Esophagus muscularis mucosa (tissue), 4 donors: ENCODE measurements around the gene THAP12. TPM values are rescaled to one million over a fixed set of nuclear protein-coding genes. Genes with fewer than 3 reads are reported as not detected.

ENCODE experiments used
- DNase-seq: peaks from one replicate; pipeline ENCODE4 v3.0.0-alpha.2; 2017; ENCODE audit errors: extremely low spot score
- H3K27ac ChIP-seq, 4 donors: fragments of 200-600 bp; sonication (generic); replicated peaks in 1 of 4; 1 replicate in 3 of 4; 2 replicates in 1 of 4; pipeline ENCODE4 v1.5.1; 2016 to 2019; ENCODE audit warnings: mild to moderate bottlenecking in 1 of 4
- H3K27me3 ChIP-seq, 4 donors: fragments of 200-600 bp; sonication (generic); one replicate each; pipeline versions ENCODE4 v1.5.1 to v1.6.0; 2016 to 2019
- H3K36me3 ChIP-seq, 4 donors: fragments of 200-600 bp; sonication (generic); one replicate each; pipeline ENCODE4 v1.5.1; 2016 to 2019
- H3K4me1 ChIP-seq, 4 donors: fragments of 200-600 bp; sonication (generic); one replicate each; pipeline ENCODE4 v1.5.1; 2016 to 2019
- H3K4me3 ChIP-seq, 4 donors: fragments of 200-600 bp; sonication (generic); 1 replicate in 2 of 4; 2 replicates in 2 of 4; pipeline ENCODE4 v1.5.1; 2016 to 2019; ENCODE audit warnings: mild to moderate bottlenecking in 4 of 4, moderate library complexity in 1 of 4
- H3K9me3 ChIP-seq, 4 donors: fragments of 200-600 bp; sonication (generic); 1 replicate in 3 of 4; 2 replicates in 1 of 4; pipeline ENCODE4 v1.5.1; 2016 to 2019
- CTCF ChIP-seq, 3 experiments: fragments of 200-600 bp in 2 of 3; fragments of 450-650 bp in 1 of 3; sonication (generic) in 2 of 3; IDR thresholded peaks; one replicate each; pipeline ENCODE4 v1.5.1; 2017 to 2019; ENCODE audit warnings: antibody characterized with exemption in 3 of 3, mild to moderate bottlenecking in 2 of 3, moderate library complexity in 1 of 3
- EP300 ChIP-seq: sonication (generic); formaldehyde crosslinking; IDR thresholded peaks from one replicate; pipeline ENCODE4 v1.6.1; 2017; ENCODE audit warnings: antibody characterized with exemption
- POLR2A ChIP-seq: fragments of 450-650 bp; IDR thresholded peaks from one replicate; pipeline ENCODE4 v1.6.1; 2017; ENCODE audit warnings: antibody characterized with exemption, moderate library complexity, mild to moderate bottlenecking, low read depth
- POLR2AphosphoS5 ChIP-seq, 2 donors: sonication (generic); formaldehyde crosslinking; IDR thresholded peaks; one replicate each; pipeline ENCODE4 v1.6.1; 2017; ENCODE audit warnings: antibody characterized with exemption in 2 of 2
- whole genome bisulfite sequencing: methylation state at CpG from one replicate; pipeline ENCODE4 v1.1.5; 2018; 5-methylcytosine and 5-hydroxymethylcytosine counted together
- intact Hi-C: fragments of 100-400 bp; cut with DNase I; formaldehyde crosslinking; loops from one replicate; pipeline ENCODE4 v1.15.1; 2023
- total RNA-seq, 4 donors: library from RNA; depleted of rRNA; stranded (reverse); fragments of >200 nt; gene quantifications; one replicate each; pipeline versions ENCODE4 v1.1.0 to v1.2.1, GENCODE V29; 2016

The THAP12 gene
- total RNA-seq, 4 donors from 2014 or later = 20.7 to 28.8 (median 27.0) TPM

- intact Hi-C loops = no loop called here
- Histone ChIP-seq H3K4me3 (no peak overlapping the region), H3K27me3 (no peaks in the 10 kb centered on the region), H3K9me3 (no peaks in the 10 kb centered on the region), H3K27ac (no peak overlapping the region), H3K4me1 (no peaks in the 10 kb centered on the region), H3K36me3 (no peaks in the 10 kb centered on the region)
- DNase-seq = no peak
- TF ChIP-seq EP300 = no peak
- TF ChIP-seq POLR2AphosphoS5 (IDR thresholded peaks at IDR 0.05) = no peak
- TF ChIP-seq POLR2A = no peak
- no peak for TF ChIP-seq CTCF (IDR thresholded peaks at IDR 0.05)
- 94% methylated on average over 1 of the region's 1 CpG for WGBS
Observed at GRCh38 chr11:76400967-76401366, 20.0 kb upstream of the THAP12 start.

GRCh38 chr11:76397383-76397782 lies 16.5 kb upstream of the THAP12 start:
- TF ChIP-seq POLR2A = no peak
- no peak for TF ChIP-seq CTCF (IDR thresholded peaks at IDR 0.05)
- no peak for TF ChIP-seq POLR2AphosphoS5 (IDR thresholded peaks at IDR 0.05)
- no peak for TF ChIP-seq EP300
- intact Hi-C loops = no loop called here

GRCh38 chr11:76395296-76395695 lies 14.4 kb upstream of the THAP12 start:
- H3K9me3 ChIP-seq = no peaks in the 10 kb centered on the region
- H3K4me1 ChIP-seq = peaks cover 0 to 12% (median 10%) of the 10 kb centered on the region in 4 donors
- H3K4me3 ChIP-seq = no peak overlapping the region
- intact Hi-C loops = no loop called here
- no peaks in the 10 kb centered on the region for H3K36me3 ChIP-seq
- H3K27ac ChIP-seq = no peak overlapping the region
- H3K27me3 ChIP-seq = no peaks in the 10 kb centered on the region
- DNase-seq = no peak
- 96% methylated on average over 1 of the region's 1 CpG for WGBS
- TF ChIP-seq POLR2A (no peak), EP300 (no peak)

More at GRCh38 chr11:76397383-76397782, 16.5 kb upstream of the THAP12 start:
- no peak overlapping the region for H3K4me3 ChIP-seq
- H3K27me3 ChIP-seq = no peaks in the 10 kb centered on the region
- no peaks in the 10 kb centered on the region for H3K36me3 ChIP-seq
- no peak for DNase-seq
- H3K27ac ChIP-seq = no peak overlapping the region
- no peaks in the 10 kb centered on the region for H3K9me3 ChIP-seq
- H3K4me1 ChIP-seq = no peaks in the 10 kb centered on the region
- WGBS = 97% methylated on average over 3 of the region's 3 CpGs

GRCh38 chr11:76394411-76394810 lies 13.5 kb upstream of the THAP12 start:
- Histone ChIP-seq H3K9me3 (no peaks in the 10 kb centered on the region), H3K27me3 (no peaks in the 10 kb centered on the region), H3K36me3 (no peaks in the 10 kb centered on the region), H3K27ac (no peak overlapping the region), H3K4me3 (no peak overlapping the region), H3K4me1 (peaks cover 0 to 12% (median 11%) of the 10 kb centered on the region in 4 donors)
- no peak for DNase-seq
- TF ChIP-seq EP300 (no peak), CTCF (IDR thresholded peaks at IDR 0.05) (no peak), POLR2A (no peak), POLR2AphosphoS5 (IDR thresholded peaks at IDR 0.05) (no peak)
- intact Hi-C loops = no loop called here

GRCh38 chr11:76392870-76393269 lies 11.9 kb upstream of the THAP12 start:
- no peaks in the 10 kb centered on the region for H3K9me3 ChIP-seq
- H3K4me1 ChIP-seq = peaks cover 0 to 12% (median 11%) of the 10 kb centered on the region in 4 donors
- no peak for DNase-seq
- no peak for TF ChIP-seq POLR2AphosphoS5 (IDR thresholded peaks at IDR 0.05)
- TF ChIP-seq CTCF (IDR thresholded peaks at IDR 0.05) = no peak
- no peak for TF ChIP-seq EP300
- no peak for TF ChIP-seq POLR2A
- WGBS = 86% methylated on average over 1 of the region's 1 CpG
- H3K27me3 ChIP-seq = no peaks in the 10 kb centered on the region
- intact Hi-C loops = no loop called here
- H3K36me3 ChIP-seq = no peaks in the 10 kb centered on the region
- H3K4me3 ChIP-seq = no peak overlapping the region
- no peak overlapping the region for H3K27ac ChIP-seq
